C1 segment of cervical spinal cord (tissue), 14 donors: Measurements from ENCODE around the gene PAMR1.

Experiments
- DNase-seq, 14 donors: peaks; one replicate each; lab custom pipeline; 2025; lab: John Stamatoyannopoulos, UW

Gene PAMR1

GRCh38 chr11:35403765-35404387 is 121.5 kb downstream of the PAMR1 start:
- DNase-seq = no peak

DNA sequence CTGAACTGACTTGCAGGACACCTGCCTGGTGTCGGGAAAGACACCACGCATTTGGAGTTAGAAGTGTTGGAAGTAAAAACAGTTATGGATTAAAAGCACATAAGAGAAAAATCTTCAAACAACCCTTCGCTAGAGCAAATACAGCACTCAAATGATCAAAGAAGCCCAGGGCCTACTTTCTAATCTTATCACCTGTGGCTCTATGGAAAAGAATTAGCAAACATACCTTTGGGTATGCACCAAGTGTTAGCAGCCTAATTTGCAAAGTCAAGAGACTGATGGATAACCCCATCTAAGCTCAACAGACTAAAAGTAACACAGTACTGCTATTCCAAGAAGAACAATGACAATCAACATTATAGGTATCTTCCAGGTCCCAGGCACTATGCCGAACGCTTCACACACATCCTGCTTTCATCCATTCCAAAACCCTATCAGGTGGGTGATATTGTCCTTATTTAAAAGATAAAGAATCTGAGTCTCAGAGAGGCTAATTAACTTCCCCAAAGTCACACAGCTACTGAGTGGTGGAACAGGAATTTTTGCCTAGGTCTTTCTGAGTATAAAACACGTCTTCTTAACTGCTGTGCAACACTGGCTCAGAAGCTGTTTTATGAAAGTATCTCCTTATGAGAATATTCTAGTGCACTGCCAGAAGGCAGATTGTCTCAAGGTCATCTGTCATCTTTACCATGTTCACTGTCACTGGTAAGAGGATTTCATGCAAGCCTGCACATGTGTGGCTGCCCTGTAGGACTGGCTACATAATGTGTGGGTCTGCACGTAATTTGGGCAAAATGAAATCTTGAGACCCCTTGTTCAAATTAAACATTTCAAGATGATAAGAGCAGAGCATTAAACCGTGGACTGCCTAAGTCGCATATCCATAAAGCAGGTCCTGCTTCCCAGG is 122.4 kb downstream of the PAMR1 start:
- no peak for DNase-seq

DNA sequence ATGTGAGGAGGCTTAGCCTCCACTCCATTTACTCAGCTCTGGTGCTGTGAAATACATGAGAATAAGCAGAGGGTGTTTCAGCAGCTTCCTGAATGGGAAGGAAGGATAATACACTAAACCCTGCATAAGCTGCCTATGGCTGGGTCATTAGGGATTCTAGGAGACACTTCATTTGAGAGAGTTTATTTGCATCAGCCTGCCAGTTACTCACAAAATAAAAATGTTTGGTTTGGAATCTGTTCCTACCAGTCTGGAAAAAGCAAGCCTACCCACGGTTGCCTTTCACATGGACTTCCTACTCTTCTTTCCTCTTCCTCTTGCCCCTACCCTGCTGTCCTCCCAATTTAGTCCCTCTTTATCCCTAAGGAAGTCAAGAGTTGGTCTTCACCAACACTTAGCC is 126.5 kb downstream of the PAMR1 start:
- no peak for DNase-seq

- DNase-seq = no peak
Observed at GRCh38 chr11:35394941-35395340, 130.5 kb downstream of the PAMR1 start.

- no peak for DNase-seq
Observed at GRCh38 chr11:35393098-35393497, 132.3 kb downstream of the PAMR1 start.

DNA sequence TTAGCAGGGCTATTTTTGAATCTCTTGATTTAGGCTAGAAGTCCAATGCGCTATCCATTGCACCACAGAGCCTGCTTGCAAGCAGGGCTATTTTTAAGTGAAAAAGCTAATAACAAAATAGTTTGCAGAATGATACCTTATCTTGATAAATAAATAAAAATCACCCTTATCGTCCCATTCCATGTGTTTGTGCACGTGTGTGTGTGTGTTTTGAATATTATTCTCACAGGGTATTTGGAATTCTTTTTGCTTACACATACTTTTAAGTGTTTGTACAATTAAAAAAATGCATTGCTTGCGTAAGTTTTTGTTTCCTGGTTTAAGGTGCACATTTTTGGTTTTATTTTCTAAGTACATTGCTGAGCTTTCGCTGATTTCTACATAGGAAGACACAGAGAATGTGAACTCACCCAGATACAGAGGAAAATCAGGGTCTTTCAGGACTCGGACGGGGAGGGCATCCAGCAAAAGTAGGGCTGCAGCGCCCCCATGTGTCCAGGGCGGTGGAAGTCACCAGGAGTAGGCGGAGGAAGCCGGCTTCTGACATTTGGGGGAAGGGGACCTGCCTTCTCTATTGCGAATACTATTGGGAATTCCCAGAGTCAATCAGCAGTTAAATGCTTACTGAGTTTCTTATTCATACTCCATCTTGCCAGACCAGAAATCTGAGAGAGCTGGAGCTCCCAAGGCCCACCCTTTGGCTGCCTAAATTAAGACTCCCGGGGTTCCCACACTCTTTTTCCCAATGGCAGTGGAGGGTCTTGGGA is 133.3 kb downstream of the PAMR1 start:
- peak in 13 of 14 donors; percentile 4 to 81 (median 40) for DNase-seq

- no peak for DNase-seq
Observed at GRCh38 chr11:35390737-35391682, 134.4 kb downstream of the PAMR1 start.

DNA sequence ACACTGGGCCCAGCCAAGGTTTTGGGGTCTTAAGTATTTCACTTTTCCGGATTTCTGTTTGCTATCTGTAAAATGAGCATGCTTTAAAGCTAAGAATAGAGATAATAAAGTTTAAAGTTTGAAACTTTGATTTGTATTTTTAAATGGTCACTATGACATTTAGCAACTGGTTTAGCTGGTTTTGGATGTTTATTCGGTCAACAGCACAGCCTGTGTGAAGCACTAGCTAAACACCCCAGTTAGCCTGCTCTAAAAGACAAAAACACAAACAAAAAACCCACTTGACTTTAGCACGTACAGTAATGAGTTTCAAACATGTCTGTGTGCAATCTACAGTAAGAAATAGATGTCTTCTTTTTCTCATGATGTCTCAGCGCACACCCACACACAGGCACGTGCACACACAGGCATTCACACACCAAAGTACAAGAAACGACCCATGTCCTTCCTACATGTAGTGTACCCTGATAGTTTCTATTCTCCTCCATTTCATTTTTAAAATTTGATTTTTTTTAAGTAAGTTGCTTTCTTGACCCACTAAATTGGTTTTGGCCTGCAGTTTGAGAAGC is 135.4 kb downstream of the PAMR1 start:
- DNase-seq = no peak

DNA sequence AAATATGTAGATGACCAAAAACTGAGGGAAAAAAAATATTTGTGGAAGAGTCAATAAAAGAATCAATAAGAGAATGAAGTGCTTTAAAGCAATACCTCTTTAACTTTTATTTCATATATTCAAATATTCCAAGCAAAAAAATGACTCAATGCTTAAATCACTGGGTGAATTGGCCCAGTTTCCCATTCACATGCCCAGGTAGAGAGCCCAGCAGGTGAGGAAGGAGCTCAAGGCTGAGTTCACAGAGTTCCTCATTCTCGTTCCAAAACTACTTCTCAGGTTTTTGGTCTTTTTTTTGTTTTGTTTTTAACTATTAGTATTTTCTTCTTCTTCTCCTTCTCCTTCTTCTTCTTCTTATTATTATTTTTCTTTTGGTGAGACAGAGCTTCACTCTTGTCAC is 136.3 kb downstream of the PAMR1 start:
- DNase-seq = no peak

DNA sequence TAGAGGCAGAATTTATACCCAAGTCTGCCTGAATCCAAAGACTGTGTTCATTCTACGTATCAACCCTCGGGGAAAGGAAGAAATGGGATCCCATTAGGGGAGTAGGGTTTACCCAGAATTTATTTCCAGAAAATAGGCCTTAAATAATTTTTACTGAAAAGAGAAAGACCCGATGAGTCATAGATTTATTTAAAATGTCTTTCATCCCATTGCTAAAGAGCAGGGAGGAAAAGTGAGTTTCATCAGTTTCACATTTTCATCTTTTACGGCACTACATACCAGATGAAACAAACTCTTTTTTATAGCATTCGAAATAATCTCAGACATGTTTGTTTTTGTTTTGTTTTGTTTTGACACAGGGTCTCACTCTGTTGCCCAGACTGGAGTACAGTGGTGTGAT is 137.4 kb downstream of the PAMR1 start:
- no peak for DNase-seq

DNA sequence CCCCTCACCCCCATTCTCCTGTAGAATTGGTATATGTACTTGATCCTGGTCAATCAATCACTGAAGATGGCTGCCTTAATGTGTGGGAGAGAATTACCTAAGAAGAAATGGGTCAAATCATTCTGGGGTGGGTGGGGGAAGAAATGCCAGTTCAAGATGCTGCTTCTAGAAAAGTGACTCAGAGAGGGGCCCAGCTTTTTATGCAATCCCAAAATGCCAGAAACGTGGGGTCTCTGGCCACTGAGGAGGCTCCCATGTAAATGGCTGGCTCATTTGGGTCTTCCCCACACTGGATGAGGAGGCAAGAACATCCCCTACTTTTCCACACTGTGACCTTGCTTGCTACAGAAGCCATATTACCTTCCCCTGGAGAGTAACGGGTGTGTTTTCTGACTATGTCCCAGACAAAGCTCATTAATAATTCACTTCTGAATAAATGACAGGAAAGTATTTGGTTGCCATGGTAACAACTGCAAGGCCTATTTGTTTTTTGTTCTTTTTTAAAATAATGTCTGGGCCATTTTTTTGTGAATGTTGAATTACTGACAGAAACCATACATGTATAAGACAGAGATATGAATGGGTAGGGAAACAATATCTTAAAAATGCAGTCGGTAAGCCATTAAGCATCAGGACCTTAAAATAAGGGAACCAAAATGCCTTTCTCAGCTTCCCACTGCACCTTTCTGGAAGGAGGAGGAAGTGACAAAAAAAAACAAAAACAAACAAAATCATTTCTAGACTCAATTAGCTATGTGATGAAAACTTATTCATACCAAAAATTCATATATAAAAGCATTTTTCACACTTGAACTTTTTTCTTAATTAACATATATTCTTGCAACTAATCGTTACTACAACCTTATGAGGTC is 138.1 kb downstream of the PAMR1 start:
- DNase-seq = no peak

GRCh38 chr11:35383953-35384352 is 141.5 kb downstream of the PAMR1 start:
- DNase-seq = no peak
